UCSD-AML1 (cell line): ENCODE measurements around the gene TNFSF12.
A peak's percentile ranks its signal among the peaks of the same experiment; 100 is the strongest.
"Not testable (repeated sequence)": the region's sequence is repeated elsewhere in the genome, so short reads cannot be mapped to it uniquely, and the experiment has no call there.

Source experiments
- DNase-seq: peaks from one replicate; lab custom pipeline; 2025; ENCODE audit not compliant: unreplicated experiment; lab: John Stamatoyannopoulos, UW

The TNFSF12 gene

GRCh38 chr17:7583253-7584109 lies 34.6 kb downstream of the TNFSF12 start, which contains the start of gene MPDU1:
MPDU1 (plus strand) TSS chr17:7583852; CDS start chr17:7583863, 11 bp downstream.
- DNase-seq, result peak; percentile 94

GRCh38 chr17:7586673-7587419 lies 38.0 kb downstream of the TNFSF12 start:
- no peak for DNase-seq

GRCh38 chr17:7587420-7588151 lies 38.7 kb downstream of the TNFSF12 start:
- DNase-seq, result no peak

GRCh38 chr17:7588553-7589203 lies 39.8 kb downstream of the TNFSF12 start:
- no peak for DNase-seq

GRCh38 chr17:7589204-7589868 lies 40.5 kb downstream of the TNFSF12 start:
- no peak for DNase-seq

GRCh38 chr17:7589891-7590691 lies 41.2 kb downstream of the TNFSF12 start, which contains the start of gene SOX15:
SOX15 (minus strand) TSS chr17:7590094; CDS start chr17:7589676, 418 bp downstream.
- DNase-seq, result no peak

GRCh38 chr17:7590743-7591142 lies 41.9 kb downstream of the TNFSF12 start:
- DNase-seq, result no peak

- no peak for DNase-seq
These were observed 42.7 kb downstream of the TNFSF12 start for GRCh38 chr17:7591596-7591995.

GRCh38 chr17:7592422-7593021 lies 43.7 kb downstream of the TNFSF12 start:
- DNase-seq, result no peak

GRCh38 chr17:7593296-7593695 lies 44.4 kb downstream of the TNFSF12 start:
- DNase-seq, result no peak

- not testable (repeated sequence) for DNase-seq
These were observed 48.7 kb downstream of the TNFSF12 start for GRCh38 chr17:7597561-7597960.

GRCh38 chr17:7606280-7606679 lies 57.4 kb downstream of the TNFSF12 start:
- no peak for DNase-seq
